SK-N-SH treated with all-trans-retinoic acid at 6 μM for 48 hours (cell line): Measurements from ENCODE around the gene SSNA1.

Source experiments
- ATAC-seq: fragments of 200-7000 bp; cut with Tn5 transposase; 3 replicates; pipeline ENCODE4 v1.9.1; 2020; ENCODE audit warnings: mild to moderate bottlenecking, moderate library complexity
- ARNTL ChIP-seq: fragments of 450-650 bp; formaldehyde crosslinking; IDR thresholded peaks from 2 replicates; pipeline ENCODE4 v1.5.0; 2020; ENCODE audit warnings: low read depth, mild to moderate bottlenecking, moderate library complexity, borderline replicate concordance
- BACH2 ChIP-seq: fragments of 250-450 bp; sonication (Bioruptor Pico); IDR thresholded peaks from 2 replicates; pipeline ENCODE4 v1.9.0; 2021; ENCODE audit warnings: mild to moderate bottlenecking, borderline replicate concordance
- CSDC2 ChIP-seq: fragments of 250-450 bp; sonication (Bioruptor Pico); IDR thresholded peaks from 2 replicates; pipeline ENCODE4 v1.5.0; 2020; ENCODE audit warnings: mild to moderate bottlenecking, moderate library complexity
- ESRRG ChIP-seq: fragments of 250-450 bp; sonication (Bioruptor Pico); IDR thresholded peaks from 2 replicates; pipeline ENCODE4 v1.6.1; 2021; ENCODE audit warnings: mild to moderate bottlenecking
- GLIS3 ChIP-seq: fragments of 250-450 bp; sonication (Bioruptor Pico); IDR thresholded peaks from 2 replicates; pipeline ENCODE4 v1.5.0; 2020; ENCODE audit warnings: mild to moderate bottlenecking, moderate library complexity
- ISL1 ChIP-seq: fragments of 250-450 bp; sonication (Bioruptor Pico); IDR thresholded peaks from 2 replicates; pipeline ENCODE4 v2.1.2; 2022; ENCODE audit warnings: mild to moderate bottlenecking, moderate library complexity
- OSR1 ChIP-seq: fragments of 250-450 bp; sonication (Bioruptor Pico); IDR thresholded peaks from 2 replicates; pipeline ENCODE4 v1.8.0; 2022; ENCODE audit warnings: moderate library complexity, mild to moderate bottlenecking, inconsistent platforms
- PPARA ChIP-seq: fragments of 250-450 bp; sonication (Bioruptor Pico); IDR thresholded peaks from 2 replicates; pipeline ENCODE4 v1.5.0; 2020; ENCODE audit warnings: mild to moderate bottlenecking, borderline replicate concordance
- RARB ChIP-seq: fragments of 250-450 bp; sonication (Bioruptor Pico); IDR thresholded peaks from 2 replicates; pipeline ENCODE4 v1.8.0; 2021; ENCODE audit warnings: mild to moderate bottlenecking, moderate library complexity
- SNAI2 ChIP-seq: fragments of 250-450 bp; sonication (Bioruptor Pico); IDR thresholded peaks from 2 replicates; pipeline ENCODE4 v1.5.0; 2020; ENCODE audit warnings: mild to moderate bottlenecking, moderate library complexity
- TCF4 ChIP-seq: fragments of 250-450 bp; sonication (Bioruptor Pico); IDR thresholded peaks from 2 replicates; pipeline ENCODE4 v1.8.0; 2021; ENCODE audit warnings: mild to moderate bottlenecking, moderate library complexity, borderline replicate concordance
- TOX ChIP-seq: fragments of 250-450 bp; sonication (Bioruptor Pico); IDR thresholded peaks from 2 replicates; pipeline ENCODE4 v1.8.0; 2021; ENCODE audit warnings: mild to moderate bottlenecking, moderate library complexity, borderline replicate concordance
- ZC3H10 ChIP-seq: fragments of 250-450 bp; sonication (Bioruptor Pico); IDR thresholded peaks from 2 replicates; pipeline ENCODE4 v1.5.1; 2021; ENCODE audit warnings: mild to moderate bottlenecking, moderate library complexity
- ZFP3 ChIP-seq: fragments of 250-450 bp; sonication (Bioruptor Pico); IDR thresholded peaks from 2 replicates; pipeline ENCODE4 v1.5.0; 2020; ENCODE audit warnings: mild to moderate bottlenecking, moderate library complexity
- ZFP30 ChIP-seq: fragments of 450-650 bp; formaldehyde crosslinking; IDR thresholded peaks from 2 replicates; pipeline ENCODE4 v1.5.0; 2022; ENCODE audit warnings: mild to moderate bottlenecking, moderate library complexity
- ZNF70 ChIP-seq: fragments of 450-650 bp; formaldehyde crosslinking; IDR thresholded peaks from 2 replicates; pipeline ENCODE4 v1.5.0; 2020; ENCODE audit warnings: mild to moderate bottlenecking, moderate library complexity
- ZNF8 ChIP-seq: fragments of 450-650 bp; formaldehyde crosslinking; IDR thresholded peaks from 2 replicates; pipeline ENCODE4 v1.5.0; 2020; ENCODE audit warnings: mild to moderate bottlenecking, moderate library complexity
- TF ChIP-seq, protein P1 (sequence below): fragments of 250-450 bp; sonication (Bioruptor Pico); IDR thresholded peaks from 2 replicates; pipeline ENCODE4 v1.5.1; 2021; ENCODE audit warnings: mild to moderate bottlenecking, moderate library complexity
- TF ChIP-seq, protein P2 (sequence below): fragments of 250-450 bp; sonication (Bioruptor Pico); IDR thresholded peaks from 2 replicates; pipeline ENCODE4 v1.8.0; 2021; ENCODE audit warnings: low read depth, mild to moderate bottlenecking, moderate library complexity, borderline replicate concordance
- TF ChIP-seq, protein P3 (sequence below): fragments of 250-450 bp; sonication (Bioruptor Pico); IDR thresholded peaks from 2 replicates; pipeline ENCODE4 v1.8.0; 2020; ENCODE audit warnings: mild to moderate bottlenecking, moderate library complexity, borderline replicate concordance
- TF ChIP-seq, protein P4 (sequence below): fragments of 250-450 bp; sonication (Bioruptor Pico); IDR thresholded peaks from 2 replicates; pipeline ENCODE4 v1.5.1; 2020; ENCODE audit warnings: low read depth, mild to moderate bottlenecking, moderate library complexity
- TF ChIP-seq, protein P5 (sequence below): fragments of 250-450 bp; sonication (Bioruptor Pico); IDR thresholded peaks from 2 replicates; pipeline ENCODE4 v1.5.0; 2020; ENCODE audit warnings: mild to moderate bottlenecking, moderate library complexity

Gene SSNA1

DNA sequence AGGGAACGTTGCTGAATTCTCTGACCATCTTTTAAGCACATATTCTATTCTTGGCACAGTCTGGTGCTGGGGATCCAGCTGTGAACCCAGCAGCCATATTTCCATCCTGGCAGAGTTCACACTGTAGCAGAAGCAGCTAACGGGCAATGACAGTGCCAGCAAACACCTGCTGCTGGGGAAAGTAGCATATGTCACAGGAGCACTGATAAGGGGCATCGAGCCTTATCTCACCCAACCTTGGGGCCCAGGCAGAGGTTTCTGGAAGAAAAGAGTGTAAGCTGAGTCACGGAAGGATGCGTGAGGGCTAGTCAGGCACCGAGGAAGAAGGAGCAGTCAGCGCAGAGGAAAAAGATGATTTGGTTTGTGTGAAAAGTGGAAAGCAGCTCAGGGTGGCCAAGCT is 18.1 kb downstream of the SSNA1 start:
- no peak for TF ChIP-seq ESRRG (CRISPR knock-in tag)
- TF ChIP-seq, protein P1, sequence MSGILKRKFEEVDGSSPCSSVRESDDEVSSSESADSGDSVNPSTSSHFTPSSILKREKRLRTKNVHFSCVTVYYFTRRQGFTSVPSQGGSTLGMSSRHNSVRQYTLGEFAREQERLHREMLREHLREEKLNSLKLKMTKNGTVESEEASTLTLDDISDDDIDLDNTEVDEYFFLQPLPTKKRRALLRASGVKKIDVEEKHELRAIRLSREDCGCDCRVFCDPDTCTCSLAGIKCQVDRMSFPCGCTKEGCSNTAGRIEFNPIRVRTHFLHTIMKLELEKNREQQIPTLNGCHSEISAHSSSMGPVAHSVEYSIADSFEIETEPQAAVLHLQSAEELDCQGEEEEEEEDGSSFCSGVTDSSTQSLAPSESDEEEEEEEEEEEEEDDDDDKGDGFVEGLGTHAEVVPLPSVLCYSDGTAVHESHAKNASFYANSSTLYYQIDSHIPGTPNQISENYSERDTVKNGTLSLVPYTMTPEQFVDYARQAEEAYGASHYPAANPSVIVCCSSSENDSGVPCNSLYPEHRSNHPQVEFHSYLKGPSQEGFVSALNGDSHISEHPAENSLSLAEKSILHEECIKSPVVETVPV = no peak
- TF ChIP-seq TCF4 (CRISPR knock-in tag) = no peak
- no peak for TF ChIP-seq BACH2 (CRISPR knock-in tag)
- TF ChIP-seq, protein P2, sequence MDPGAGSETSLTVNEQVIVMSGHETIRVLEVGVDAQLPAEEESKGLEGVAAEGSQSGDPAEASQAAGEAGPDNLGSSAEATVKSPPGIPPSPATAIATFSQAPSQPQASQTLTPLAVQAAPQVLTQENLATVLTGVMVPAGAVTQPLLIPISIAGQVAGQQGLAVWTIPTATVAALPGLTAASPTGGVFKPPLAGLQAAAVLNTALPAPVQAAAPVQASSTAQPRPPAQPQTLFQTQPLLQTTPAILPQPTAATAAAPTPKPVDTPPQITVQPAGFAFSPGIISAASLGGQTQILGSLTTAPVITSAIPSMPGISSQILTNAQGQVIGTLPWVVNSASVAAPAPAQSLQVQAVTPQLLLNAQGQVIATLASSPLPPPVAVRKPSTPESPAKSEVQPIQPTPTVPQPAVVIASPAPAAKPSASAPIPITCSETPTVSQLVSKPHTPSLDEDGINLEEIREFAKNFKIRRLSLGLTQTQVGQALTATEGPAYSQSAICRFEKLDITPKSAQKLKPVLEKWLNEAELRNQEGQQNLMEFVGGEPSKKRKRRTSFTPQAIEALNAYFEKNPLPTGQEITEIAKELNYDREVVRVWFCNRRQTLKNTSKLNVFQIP (CRISPR knock-in tag) = no peak
- TF ChIP-seq ZNF70 (CRISPR knock-in tag) = no peak
- TF ChIP-seq ZFP3 (CRISPR knock-in tag) = no peak
- TF ChIP-seq GLIS3 (CRISPR knock-in tag) = no peak
- TF ChIP-seq ZFP30 (CRISPR knock-in tag) = no peak
- no peak for TF ChIP-seq PPARA (CRISPR knock-in tag)
- TF ChIP-seq, protein P3, sequence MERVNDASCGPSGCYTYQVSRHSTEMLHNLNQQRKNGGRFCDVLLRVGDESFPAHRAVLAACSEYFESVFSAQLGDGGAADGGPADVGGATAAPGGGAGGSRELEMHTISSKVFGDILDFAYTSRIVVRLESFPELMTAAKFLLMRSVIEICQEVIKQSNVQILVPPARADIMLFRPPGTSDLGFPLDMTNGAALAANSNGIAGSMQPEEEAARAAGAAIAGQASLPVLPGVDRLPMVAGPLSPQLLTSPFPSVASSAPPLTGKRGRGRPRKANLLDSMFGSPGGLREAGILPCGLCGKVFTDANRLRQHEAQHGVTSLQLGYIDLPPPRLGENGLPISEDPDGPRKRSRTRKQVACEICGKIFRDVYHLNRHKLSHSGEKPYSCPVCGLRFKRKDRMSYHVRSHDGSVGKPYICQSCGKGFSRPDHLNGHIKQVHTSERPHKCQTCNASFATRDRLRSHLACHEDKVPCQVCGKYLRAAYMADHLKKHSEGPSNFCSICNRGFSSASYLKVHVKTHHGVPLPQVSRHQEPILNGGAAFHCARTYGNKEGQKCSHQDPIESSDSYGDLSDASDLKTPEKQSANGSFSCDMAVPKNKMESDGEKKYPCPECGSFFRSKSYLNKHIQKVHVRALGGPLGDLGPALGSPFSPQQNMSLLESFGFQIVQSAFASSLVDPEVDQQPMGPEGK (CRISPR knock-in tag) = no peak
- TF ChIP-seq ARNTL (CRISPR knock-in tag) = no peak
- no peak for TF ChIP-seq SNAI2 (CRISPR knock-in tag)
- no peak for ATAC-seq

DNA sequence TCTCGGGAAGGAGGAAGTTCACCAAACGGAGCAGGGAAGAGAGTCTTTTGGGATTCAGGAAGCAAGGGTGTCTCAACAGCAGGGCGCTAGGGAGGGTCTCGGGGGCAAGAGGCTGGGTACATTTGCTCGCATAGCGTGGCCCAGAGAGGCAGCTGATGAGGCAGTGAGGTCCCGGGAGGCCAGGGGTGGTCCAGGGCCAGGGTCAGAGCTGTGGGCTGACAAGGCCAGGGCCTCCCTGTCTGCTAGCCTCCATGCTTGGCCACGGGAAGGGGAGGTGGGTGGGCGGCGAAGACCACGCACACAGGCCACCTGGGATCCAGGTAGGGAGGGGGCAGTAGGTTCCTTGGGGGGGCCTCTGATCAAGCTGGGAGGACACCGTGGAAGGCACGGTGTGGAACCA is 23.1 kb downstream of the SSNA1 start:
- TF ChIP-seq ISL1 = no peak
- no peak for ATAC-seq

DNA sequence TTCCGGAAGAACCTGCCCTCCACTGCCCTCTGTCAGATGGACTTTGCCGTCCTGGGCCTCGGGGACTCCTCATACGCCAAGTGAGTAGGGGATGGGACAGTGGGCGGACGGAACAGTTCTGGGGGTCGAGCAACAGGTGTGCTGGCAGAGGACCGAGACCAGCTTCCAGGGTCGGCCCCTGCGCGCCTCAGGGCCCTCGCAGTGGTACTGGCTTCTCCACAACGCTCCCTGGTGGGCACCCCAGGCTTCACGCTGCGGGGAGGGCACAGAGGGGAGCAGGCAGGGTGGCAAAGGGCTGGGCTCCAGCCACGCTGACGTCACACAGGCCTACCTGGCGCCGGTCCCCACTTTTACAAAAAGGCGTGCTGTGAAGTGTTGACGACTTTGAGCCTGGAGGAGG is 24.0 kb downstream of the SSNA1 start:
- peak; percentile 16 for ATAC-seq
- TF ChIP-seq ZNF70 (CRISPR knock-in tag) (no peak), ESRRG (CRISPR knock-in tag) (no peak), RARB (CRISPR knock-in tag) (no peak), TOX (CRISPR knock-in tag) (no peak)
- TF ChIP-seq, protein P4, sequence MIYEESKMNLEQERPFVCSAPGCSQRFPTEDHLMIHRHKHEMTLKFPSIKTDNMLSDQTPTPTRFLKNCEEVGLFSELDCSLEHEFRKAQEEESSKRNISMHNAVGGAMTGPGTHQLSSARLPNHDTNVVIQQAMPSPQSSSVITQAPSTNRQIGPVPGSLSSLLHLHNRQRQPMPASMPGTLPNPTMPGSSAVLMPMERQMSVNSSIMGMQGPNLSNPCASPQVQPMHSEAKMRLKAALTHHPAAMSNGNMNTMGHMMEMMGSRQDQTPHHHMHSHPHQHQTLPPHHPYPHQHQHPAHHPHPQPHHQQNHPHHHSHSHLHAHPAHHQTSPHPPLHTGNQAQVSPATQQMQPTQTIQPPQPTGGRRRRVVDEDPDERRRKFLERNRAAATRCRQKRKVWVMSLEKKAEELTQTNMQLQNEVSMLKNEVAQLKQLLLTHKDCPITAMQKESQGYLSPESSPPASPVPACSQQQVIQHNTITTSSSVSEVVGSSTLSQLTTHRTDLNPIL (CRISPR knock-in tag) = no peak

DNA sequence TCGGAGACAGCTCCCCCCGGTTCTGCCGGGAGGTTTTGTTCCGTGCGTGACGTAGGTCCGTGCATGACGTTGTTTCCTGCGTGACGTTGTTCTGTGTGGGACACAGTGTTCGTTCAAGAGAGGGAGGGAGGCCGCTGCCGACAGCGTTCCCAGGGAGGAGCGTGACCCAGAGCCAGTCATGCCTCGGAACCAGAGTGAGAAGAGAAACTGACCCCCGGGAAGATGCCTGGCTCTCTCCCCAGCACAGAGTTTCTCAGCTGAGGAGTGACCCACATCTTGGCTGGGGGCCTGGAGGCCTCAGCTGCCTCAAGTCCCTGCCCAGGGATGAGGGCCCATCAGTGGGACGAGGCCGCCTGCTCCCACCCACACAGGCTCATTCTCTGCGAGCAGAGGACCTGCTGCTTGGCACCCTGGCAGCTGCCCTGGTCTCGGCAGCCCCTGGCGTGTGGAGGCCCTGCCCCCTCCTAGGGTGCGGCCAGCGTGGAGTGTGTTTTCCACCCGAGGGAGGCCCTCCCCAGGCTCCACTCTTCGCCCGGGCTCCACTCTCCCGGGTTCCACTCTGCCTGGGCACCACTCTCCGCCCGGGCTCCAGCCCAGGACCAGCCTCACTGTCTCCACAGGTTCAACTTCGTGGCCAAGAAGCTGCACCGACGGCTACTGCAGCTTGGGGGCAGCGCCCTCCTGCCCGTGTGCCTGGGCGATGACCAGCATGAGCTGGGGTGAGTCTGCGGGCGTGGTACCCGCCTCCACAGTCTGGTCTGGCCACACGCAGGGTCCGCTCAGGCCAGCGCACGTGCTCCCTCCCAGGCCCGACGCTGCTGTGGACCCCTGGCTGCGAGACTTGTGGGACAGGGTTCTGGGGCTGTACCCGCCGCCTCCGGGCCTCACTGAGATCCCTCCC is 24.9 kb downstream of the SSNA1 start:
- ATAC-seq = peak; percentile 16
- TF ChIP-seq RARB (CRISPR knock-in tag) (no peak), ZFP30 (CRISPR knock-in tag) (no peak), ZNF8 (no peak), CSDC2 (CRISPR knock-in tag) (no peak), ZFP3 (CRISPR knock-in tag) (no peak), BACH2 (CRISPR knock-in tag) (no peak), ZNF70 (CRISPR knock-in tag) (no peak), ZC3H10 (CRISPR knock-in tag) (no peak), TCF4 (CRISPR knock-in tag) (no peak), OSR1 (CRISPR knock-in tag) (no peak), TOX (CRISPR knock-in tag) (no peak)
- TF ChIP-seq, protein P5, sequence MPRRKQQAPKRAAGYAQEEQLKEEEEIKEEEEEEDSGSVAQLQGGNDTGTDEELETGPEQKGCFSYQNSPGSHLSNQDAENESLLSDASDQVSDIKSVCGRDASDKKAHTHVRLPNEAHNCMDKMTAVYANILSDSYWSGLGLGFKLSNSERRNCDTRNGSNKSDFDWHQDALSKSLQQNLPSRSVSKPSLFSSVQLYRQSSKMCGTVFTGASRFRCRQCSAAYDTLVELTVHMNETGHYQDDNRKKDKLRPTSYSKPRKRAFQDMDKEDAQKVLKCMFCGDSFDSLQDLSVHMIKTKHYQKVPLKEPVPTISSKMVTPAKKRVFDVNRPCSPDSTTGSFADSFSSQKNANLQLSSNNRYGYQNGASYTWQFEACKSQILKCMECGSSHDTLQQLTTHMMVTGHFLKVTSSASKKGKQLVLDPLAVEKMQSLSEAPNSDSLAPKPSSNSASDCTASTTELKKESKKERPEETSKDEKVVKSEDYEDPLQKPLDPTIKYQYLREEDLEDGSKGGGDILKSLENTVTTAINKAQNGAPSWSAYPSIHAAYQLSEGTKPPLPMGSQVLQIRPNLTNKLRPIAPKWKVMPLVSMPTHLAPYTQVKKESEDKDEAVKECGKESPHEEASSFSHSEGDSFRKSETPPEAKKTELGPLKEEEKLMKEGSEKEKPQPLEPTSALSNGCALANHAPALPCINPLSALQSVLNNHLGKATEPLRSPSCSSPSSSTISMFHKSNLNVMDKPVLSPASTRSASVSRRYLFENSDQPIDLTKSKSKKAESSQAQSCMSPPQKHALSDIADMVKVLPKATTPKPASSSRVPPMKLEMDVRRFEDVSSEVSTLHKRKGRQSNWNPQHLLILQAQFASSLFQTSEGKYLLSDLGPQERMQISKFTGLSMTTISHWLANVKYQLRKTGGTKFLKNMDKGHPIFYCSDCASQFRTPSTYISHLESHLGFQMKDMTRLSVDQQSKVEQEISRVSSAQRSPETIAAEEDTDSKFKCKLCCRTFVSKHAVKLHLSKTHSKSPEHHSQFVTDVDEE = no peak
- TF ChIP-seq, protein P3 (CRISPR knock-in tag) = no peak
- TF ChIP-seq, protein P2 (CRISPR knock-in tag) = no peak
